ENCODE measurements around the gene LOC101059915.
A peak's percentile ranks its signal among the peaks of the same experiment; 100 is the strongest.
"Not testable (repeated sequence)": the region's sequence is repeated elsewhere in the genome, so short reads cannot be mapped to it uniquely, and the experiment has no call there.

LOC101059915 gene

GRCh38 chrX:71637253-71637618 lies 30.1 kb upstream of the LOC101059915 start:
- DNase-seq (ENCODE audit: extremely low read depth in 1 of 11, low read depth in 9 of 11, low spot score in 4 of 11), result no peak

DNA sequence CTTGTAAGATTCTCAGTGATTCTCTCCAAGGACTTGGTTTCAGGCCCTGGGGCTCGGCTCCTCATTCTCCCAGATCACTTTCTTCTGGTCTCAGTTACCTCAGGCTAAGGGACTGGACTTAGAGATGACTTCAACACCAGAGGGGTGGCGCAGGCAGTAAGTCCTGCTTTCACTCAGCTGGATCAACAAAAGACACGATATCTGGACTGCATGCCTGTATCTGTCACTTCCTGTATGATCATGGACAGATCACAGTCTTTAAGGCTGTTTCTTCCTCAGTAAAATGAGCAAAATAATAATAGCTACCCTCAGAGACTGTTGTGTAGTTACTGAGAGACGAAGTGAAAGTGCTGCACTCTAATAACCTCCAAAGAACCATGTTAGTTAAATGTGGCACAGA lies 29.5 kb upstream of the LOC101059915 start:
- DNase-seq (ENCODE audit: extremely low read depth in 1 of 11, low read depth in 9 of 11, low spot score in 4 of 11), result no peak

DNA sequence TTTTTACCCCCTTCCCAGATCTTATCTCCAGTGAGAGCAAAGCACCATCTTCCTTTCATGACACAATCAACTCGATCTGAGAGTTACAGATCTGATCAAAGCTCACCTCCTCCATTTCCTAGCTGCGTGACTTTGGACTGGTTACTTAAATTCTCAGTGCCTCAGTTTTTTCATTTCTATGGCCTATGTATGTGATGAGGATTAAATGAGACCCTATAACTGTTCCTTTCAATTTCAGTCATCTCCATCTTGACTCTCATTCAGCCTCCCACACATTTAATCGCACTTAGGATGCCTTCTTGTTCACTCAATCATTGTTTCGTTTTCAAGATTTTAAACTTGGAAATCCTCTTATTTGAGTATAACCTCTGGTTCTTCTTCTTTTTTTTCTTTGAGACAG lies 28.9 kb upstream of the LOC101059915 start:
- no peak for DNase-seq (ENCODE audit: extremely low read depth in 1 of 11, low read depth in 9 of 11, low spot score in 4 of 11)

- DNase-seq (ENCODE audit: extremely low read depth in 1 of 11, low read depth in 9 of 11, low spot score in 4 of 11), result no peak
Observed at GRCh38 chrX:71640002-71640401, 27.3 kb upstream of the LOC101059915 start.

GRCh38 chrX:71644406-71644805 lies 22.9 kb upstream of the LOC101059915 start:
- DNase-seq (ENCODE audit: extremely low read depth in 1 of 11, low read depth in 9 of 11, low spot score in 4 of 11), result not testable (repeated sequence)

- DNase-seq (ENCODE audit: extremely low read depth in 1 of 11, low read depth in 9 of 11, low spot score in 4 of 11), result no peak
Observed at GRCh38 chrX:71650333-71650969, 16.9 kb upstream of the LOC101059915 start.

GRCh38 chrX:71652405-71652804 lies 14.9 kb upstream of the LOC101059915 start:
- peak in 7 of 11 donors; percentile 19 to 36 (median 23) for DNase-seq (ENCODE audit: extremely low read depth in 1 of 11, low read depth in 9 of 11, low spot score in 4 of 11)

GRCh38 chrX:71653344-71653743 lies 14.0 kb upstream of the LOC101059915 start:
- DNase-seq (ENCODE audit: extremely low read depth in 1 of 11, low read depth in 9 of 11, low spot score in 4 of 11), result no peak

GRCh38 chrX:71657267-71657666 lies 10.1 kb upstream of the LOC101059915 start:
- no peak for DNase-seq (ENCODE audit: extremely low read depth in 1 of 11, low read depth in 9 of 11, low spot score in 4 of 11)

- no peak for DNase-seq (ENCODE audit: extremely low read depth in 1 of 11, low read depth in 9 of 11, low spot score in 4 of 11)
Observed at GRCh38 chrX:71659342-71659741, 8.0 kb upstream of the LOC101059915 start.

DNA sequence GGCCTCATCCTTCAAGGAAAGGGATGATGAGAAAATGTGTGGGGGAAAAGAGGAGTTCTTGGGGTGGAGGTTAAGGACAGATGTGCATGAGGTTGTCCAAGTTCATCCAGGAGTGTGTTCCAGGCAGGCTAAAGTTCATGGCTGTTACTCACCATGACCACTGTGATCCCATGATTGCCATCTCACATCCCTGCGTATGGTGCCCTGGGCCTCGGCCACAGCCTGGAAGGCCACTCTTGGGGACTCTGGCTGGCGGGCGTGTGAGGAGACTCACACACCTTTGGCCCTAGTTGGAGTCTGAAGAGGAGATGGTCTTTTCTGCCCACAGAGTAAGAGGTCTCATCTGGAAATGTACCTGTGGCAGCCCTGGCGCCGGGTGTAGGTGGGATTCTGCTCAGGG lies 7.4 kb upstream of the LOC101059915 start:
- DNase-seq (ENCODE audit: extremely low read depth in 1 of 11, low read depth in 9 of 11, low spot score in 4 of 11), result no peak

DNA sequence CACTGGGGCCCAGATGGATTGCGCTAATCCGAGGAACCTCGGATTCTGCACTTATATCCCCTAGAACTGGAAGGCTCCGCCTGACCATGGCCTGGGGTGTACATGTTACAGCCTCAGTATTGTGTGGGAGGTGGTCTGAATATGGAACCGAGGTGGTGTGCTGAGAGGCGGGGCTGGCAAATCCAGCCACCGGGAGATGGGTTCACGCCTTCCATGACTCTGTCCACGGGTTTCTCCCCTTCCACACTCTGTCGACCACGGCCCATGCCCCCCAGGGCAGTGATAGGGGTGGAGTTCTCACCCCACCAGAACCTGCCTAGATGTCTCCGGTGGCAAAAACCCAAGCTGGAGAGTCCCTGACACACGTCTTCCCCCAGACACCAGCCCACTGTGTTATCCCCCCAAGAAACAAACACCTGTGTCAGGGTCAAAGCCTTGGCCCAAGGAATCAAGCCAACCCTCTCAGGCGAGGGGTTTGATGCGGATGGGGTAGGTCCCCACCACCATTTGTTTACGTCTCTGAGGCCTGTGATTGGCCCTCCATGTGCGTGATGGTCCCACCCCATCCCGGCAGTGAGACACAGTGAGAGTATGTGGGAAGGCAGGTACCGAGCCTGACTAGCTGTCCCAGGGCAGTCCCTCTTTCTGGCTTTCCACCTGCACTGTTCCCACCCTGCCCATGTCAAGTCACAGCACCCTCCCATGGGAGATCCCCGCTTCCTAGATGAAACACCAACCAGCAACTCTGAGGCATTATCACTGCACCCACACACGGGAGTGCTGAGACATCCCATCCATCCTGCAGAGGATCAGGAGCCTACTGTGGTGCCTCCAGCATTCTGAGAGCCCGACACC lies 6.6 kb upstream of the LOC101059915 start:
- DNase-seq (ENCODE audit: extremely low read depth in 1 of 11, low read depth in 9 of 11, low spot score in 4 of 11), result no peak

- no peak for DNase-seq (ENCODE audit: extremely low read depth in 1 of 11, low read depth in 9 of 11, low spot score in 4 of 11)
Observed at GRCh38 chrX:71661919-71662318, 5.4 kb upstream of the LOC101059915 start.

GRCh38 chrX:71662654-71663053 lies 4.7 kb upstream of the LOC101059915 start:
- not testable (repeated sequence) for DNase-seq (ENCODE audit: extremely low read depth in 1 of 11, low read depth in 9 of 11, low spot score in 4 of 11)

DNA sequence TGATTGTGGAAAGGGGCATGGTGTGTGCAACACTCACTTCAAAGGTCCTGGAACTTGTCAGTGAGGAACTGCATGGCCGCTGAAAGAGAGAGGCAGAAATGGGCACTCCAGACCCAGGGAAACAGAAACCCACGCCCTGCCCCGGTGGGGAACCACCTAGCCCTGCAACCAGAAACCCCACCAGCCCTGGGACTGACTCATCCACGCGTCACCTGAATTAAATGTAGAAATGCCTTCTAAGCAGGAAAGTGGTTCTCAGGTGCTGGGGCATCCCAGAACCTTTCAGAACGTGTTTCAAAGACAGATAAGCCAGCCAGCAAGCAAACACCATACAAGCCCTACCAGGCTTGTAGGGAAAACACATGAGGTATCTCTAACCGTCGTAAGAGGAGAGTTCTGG lies 4.1 kb upstream of the LOC101059915 start:
- DNase-seq (ENCODE audit: extremely low read depth in 1 of 11, low read depth in 9 of 11, low spot score in 4 of 11), result not testable (repeated sequence)

DNA sequence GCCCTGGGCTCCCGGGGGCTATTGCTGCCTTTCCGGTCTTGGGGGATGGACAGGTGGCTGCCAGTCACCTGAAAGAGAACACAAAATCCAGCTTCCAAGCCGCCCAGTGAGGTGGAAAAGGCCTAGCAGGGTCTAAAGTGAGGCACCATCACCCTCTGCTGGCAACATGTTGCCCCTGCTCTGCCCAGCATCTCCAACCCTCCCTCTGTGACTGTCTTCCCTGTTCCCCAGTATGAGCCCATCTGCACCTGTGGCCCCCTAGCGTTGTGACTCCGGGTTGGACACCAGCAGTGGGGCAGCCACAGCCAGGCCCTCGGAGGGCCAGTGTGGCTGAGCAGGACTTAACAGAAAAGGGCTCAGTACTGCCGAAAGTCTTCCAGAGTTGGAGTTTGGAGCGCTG lies 3.1 kb upstream of the LOC101059915 start:
- not testable (repeated sequence) for DNase-seq (ENCODE audit: extremely low read depth in 1 of 11, low read depth in 9 of 11, low spot score in 4 of 11)

DNA sequence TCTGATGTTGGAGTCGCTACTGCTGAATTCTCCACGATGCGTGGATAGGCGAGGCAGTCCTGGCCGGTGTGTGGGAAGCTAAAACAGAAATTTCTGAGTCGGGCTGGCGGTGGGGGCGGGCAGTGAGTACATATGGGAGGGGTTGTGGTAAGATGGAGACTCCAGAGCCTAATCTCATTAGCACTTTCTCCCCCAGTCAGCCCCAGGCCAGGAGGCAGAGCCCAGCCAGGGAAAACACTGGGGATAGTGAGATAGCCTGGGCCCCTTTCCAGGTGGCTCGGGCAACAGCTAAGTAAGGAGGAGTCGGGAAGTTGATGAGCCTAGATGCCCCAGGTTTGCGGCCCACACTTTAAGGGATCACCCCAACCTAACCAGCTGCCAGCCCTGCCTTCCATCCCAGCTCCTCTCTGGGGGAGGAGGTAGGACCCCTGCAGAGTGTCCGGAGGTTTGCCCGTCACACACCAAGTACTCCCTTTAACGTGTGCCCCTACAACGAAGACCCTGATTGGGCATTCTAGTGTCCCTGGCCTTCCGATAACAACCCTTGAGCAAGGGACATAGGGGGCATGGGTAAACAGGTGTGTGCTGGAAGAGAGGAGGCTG lies 2.4 kb upstream of the LOC101059915 start:
- DNase-seq (ENCODE audit: extremely low read depth in 1 of 11, low read depth in 9 of 11, low spot score in 4 of 11), result no peak

- no peak for DNase-seq (ENCODE audit: extremely low read depth in 1 of 11, low read depth in 9 of 11, low spot score in 4 of 11)
Observed at GRCh38 chrX:71665747-71666146, 1.6 kb upstream of the LOC101059915 start.

DNA sequence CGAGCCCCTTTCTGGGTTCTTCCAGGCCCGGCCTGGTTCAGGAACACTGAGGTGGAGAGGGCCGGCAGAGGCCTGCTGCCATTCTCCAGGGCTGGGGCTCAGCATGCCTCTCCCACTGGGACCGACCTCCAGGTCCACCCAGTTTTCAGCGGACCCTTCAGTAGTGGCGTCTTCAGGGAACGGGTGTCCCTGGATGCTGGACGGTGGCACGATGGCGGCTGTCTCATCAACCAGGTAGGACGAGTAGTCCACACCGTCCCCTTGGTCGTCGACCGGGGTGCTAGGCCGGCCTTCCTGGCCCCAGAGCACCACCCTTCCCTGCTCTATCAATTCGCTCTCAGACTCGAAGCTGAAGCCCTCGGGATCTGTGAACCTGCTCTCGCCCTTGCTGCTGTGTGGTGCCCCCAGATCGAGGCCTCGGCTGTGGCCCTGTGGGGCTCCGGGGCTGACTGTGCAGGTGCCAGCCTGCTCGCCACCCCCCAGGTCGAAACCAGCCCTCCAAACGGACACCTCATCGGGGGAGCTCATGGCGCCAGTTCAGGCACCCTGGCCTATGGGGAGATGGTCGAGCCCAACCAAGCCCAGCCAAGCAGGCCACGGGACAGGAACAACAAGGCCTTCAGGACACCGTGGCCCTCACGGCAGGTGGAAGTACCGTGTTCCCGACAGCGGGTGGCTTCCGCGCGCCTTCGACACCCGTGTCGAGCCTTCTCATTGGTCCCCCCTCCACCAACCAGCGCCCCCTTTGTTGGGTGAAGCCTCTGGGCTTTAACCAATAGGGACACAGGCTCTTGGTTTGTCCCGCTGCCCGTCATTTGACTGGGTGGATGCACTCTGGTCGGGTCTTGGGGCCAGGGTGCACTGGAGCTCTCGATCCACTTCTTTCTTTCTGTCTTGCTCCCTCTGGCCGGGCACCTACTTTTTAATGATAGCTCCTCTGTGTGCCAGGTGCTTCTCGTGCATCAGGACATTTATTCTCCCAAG lies 814 bp upstream of the LOC101059915 start:
- DNase-seq (ENCODE audit: extremely low read depth in 1 of 11, low read depth in 9 of 11, low spot score in 4 of 11), result no peak

All from renal cortex interstitium (tissue), 11 donors.